ENCODE measurements around the gene TLX3. TPM values are rescaled to one million over a fixed set of nuclear protein-coding genes. Genes with fewer than 3 reads are reported as not detected.
"Not testable (repeated sequence)": the region's sequence is repeated elsewhere in the genome, so short reads cannot be mapped to it uniquely, and the experiment has no call there.

The TLX3 gene
- polyA plus RNA-seq, 4 donors: 0.10 TPM; not detected in 3

DNA sequence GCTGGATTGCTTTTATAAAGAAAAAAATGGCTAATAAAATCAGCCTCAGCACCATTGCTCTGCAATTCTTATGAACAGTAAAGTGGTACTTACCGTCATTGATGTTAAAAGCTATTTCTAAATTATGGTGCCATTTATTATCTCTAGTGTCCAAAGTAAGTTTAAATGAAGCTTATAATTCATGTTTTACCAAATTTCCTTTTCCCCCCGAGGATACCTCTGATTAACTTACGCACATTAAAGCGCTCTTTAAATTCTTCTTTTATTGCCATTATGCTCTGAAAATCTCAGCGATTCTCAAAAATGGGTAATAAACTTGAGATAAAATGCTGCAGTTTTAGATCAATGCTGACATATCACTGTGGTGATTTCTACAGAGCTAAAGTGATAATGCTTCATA, 13.5 kb downstream of the TLX3 start:
- DNase-seq (ENCODE audit: low read depth in 4 of 4, low spot score in 3 of 4): no peak

DNA sequence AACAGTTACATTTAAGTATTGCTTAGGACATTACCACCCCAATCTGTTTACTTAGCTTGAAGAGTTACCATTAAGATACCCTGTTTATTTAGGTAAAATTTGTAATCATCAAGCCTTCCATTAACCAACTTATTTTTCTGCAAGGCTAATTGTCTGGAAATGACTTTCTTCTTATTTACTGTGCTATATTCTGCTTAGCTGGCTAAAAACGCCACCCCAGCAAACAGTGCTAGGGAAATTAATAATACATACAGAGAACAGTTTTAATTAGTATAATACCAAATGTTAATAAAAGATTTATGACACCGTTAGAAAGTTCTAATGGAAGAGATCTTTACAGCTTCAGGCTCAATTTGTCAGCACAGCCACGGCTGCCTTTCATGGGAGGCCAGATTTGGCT, 14.0 kb downstream of the TLX3 start:
- DNase-seq (ENCODE audit: low read depth in 4 of 4, low spot score in 3 of 4): no peak

DNA sequence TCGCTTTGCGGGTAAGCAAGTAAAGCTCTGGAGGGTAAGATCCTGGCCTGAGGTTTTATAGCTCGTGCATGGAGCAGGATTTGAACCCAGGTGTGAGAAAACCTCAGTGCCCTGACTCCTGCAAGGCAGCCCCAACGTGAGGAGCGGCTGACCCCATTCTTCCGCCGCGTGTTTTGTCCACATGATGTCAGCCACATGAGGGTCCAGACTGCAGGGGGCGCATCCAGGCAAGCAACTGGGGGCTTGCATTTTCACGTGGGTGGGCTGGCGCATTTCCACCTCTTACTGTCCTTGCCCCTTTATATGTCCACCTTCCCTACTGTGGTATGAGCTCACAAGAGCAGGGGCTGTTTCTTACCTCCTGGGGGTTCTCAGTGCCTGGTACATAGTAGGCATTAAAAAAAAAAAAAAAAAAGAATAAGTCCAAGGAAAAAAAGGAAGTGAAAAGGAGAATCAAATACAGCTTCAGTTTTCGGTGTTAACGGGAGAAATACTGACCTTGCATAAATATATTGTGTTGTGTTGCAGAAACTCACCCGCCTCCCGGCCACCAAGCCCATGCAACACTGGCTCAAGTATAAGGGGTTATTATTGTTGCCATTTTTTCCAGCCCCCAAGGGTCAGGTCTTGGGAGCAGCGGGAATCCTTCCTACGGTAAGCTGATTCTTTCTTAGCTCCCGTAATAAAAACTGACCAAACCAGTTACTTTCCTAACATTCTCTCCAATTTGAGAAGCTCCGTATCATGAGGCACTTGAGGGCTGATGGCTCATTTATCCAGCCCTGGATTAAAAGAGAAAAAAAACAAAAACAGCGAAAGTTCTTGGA, 15.0 kb downstream of the TLX3 start:
- no peak for DNase-seq (ENCODE audit: low read depth in 4 of 4, low spot score in 3 of 4)

DNA sequence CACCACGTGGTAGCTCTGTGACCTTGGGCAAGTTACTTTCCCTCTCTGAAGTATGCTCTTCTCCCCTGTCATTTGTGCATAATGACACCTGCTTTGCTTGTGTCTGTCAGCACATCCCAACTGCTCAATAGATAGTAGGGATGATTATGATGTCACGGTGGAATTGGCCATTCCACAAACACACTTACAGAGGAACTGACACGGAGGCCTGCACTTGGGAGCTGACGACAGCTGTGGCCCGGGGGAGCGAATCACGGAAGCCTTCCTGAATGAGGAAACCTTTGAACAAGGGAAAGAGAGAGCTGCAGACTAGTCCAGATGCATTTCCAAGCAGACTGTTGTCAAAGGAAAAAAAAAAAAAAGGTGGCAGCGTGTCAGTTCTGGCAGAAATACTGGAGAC, 21.0 kb downstream of the TLX3 start:
- no peak for DNase-seq (ENCODE audit: low read depth in 4 of 4, low spot score in 3 of 4)

DNA sequence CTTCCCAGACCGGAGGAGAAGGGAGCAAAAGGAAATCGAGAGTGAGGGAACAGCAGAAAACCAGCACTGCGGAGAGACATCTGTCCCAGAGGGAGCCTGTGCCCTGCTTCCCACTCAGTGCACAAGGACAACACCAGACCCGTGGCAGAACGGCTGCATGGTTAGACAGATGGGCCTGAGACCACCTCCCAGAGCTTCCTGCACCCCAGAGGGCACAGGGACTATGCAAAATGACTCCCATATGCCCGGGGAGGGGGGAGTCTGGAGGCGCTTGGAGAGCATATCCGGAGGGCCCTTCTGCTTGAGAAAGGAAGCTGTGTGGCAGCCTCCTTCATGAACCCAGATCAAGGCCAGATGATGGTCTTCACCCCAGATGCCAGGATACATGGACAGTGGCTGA, 26.6 kb downstream of the TLX3 start:
- no peak for DNase-seq (ENCODE audit: low read depth in 4 of 4, low spot score in 3 of 4)

DNA sequence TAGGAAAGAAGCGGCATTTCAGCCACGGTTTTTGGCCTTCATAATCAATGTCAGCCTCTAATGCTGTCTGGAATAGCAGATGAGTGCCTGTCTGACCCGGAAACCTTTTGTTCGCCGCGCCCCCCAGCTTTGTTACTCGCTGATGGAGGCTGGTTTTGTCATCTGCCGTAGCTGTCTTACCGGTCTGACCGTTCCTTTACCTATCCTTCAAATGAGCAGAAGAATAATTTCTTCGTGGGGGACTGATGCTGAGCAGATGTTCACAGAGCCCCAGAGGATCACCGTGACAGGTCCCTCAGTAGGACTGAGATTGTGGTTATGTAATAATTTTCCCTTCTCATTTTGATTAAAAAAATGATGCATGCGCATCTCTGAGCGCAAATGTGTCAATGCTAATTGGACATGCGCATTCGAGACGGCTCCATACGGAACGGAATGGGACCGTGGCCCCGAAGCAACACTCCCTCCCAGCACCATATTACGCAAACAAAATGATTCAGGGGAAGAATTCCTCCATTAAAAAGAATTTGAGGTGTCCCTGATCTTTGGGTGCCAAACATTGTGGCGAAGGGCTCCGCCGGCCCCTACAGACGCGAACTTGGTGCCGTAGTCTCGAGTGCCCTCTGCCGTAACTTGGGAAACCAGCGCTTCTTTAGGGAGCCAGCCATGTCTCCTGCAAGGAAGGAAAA, 27.6 kb downstream of the TLX3 start:
- DNase-seq (ENCODE audit: low read depth in 4 of 4, low spot score in 3 of 4): peak in 1 of 4 donors; percentile 44

DNA sequence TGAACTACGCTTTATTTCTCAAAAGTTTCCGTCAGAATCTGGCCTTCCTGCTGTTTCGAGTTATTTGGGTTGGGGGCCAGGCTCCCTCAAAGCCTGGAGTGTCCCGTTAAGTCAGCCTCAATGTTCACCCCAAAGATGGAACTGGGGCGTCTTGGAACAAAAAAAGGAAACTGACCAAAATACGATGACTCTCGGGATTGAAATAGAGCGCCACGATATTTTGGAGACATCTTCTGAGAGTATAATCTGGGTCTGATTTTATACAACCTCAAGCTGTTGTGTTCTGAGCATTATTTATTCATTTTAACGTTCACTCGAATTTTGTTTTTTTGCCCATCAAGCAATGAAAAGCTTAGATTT, 28.1 kb downstream of the TLX3 start:
- no peak for DNase-seq (ENCODE audit: low read depth in 4 of 4, low spot score in 3 of 4)

DNA sequence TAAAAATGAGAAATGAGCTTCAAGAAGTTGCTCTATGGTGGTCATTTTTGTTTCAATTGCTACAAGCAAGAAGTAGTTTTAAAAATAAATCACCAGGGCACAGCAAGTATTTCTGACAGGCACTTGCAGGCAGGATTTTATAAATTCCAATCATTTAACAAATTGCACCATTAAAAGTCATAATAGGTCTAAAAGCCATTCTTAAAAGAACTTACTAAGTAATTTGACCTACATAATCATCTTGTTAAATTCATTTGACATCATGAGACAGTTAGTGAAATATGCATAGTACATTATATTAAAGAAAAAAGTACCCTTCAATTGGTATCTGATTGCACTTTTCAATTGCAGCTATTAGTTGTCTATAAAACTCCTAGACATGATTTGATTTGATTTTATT, 31.0 kb downstream of the TLX3 start:
- no peak for DNase-seq (ENCODE audit: low read depth in 4 of 4, low spot score in 3 of 4)

DNA sequence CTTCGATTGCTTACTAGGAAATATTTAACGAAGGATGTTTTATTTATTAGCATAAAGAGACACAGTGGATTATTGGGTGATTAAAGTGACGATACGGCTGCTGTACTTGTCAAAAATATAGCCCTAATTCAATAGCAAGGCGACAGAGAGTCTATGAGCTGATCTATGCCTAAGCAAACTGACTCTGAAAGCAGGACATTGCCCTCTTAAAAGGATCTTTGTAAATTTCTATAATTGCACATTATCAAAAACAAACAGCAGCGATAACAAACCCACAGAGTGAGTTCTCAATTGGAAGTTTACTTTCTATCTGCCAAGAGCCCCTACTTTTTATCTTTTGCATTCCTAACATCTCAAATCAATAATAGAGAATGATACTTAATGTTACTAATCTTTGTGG, 31.4 kb downstream of the TLX3 start:
- no peak for DNase-seq (ENCODE audit: low read depth in 4 of 4, low spot score in 3 of 4)

DNA sequence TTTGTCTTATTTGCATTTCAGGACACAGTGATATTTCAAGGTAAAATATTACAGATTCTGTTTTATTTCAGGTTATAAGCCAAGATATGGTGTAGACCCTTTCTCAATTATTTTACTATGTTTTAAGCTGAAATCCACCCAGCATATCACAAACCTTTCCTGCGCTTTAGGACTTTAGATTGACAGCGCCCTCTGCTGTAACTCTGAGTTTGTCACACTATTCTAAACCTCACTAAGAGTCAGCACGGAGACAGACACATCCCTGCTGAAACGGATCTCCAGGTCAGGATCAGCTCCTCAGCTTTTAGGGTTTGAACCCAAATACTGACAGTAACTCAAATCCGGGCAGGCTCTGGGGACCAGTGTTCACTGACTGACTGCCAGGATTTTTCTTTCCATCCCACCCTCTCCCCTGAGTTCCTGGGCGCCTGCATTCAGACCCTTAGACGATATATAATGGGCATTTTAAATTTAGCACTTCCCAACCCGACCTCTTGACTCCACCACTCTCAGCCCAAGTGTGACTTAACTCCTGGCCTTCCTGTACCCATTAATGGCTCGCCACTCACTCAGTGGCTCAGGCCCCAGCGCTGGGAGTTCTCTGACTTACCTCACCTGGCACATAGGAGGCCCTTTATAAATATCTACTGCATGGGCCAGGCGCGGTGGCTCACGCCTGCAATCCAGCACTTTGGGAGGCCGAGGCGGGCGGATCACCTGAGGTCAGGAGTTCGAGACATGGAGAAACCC, 33.5 kb downstream of the TLX3 start:
- DNase-seq (ENCODE audit: low read depth in 4 of 4, low spot score in 3 of 4): peak; percentile 15 to 48 (median 42)

DNA sequence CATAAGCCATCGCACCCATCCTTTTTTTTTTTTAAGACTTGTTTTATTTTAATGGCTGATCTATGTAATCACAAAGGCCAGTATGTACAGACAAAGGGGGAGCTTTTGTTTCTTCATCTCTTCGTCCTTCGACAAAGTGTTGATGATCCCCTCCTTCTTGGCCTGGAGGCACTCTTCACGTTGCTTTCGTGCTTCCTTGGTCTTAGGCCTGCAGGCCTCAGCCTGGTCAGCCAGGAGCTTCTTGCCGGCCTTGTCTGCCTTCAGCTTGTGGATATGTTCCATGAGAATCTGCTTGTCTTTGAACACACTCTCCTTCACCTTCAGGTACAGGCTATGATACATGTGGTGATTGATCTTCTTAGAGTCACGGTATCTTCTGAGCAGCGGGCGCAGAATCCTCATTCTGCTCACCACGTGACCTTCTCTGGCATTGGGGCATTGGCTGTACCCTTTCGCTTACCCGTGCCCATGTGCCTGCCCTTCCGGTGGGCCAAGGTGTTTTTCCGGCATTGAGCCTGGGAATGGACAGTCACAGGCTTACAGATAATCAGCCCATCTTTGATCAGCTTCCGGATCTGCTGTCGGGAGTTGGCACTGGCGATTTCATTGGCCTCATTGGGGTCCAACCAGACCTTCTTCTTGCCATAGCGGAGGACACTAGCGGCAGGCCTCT, 36.0 kb downstream of the TLX3 start:
- no peak for DNase-seq (ENCODE audit: low read depth in 4 of 4, low spot score in 3 of 4)

DNA sequence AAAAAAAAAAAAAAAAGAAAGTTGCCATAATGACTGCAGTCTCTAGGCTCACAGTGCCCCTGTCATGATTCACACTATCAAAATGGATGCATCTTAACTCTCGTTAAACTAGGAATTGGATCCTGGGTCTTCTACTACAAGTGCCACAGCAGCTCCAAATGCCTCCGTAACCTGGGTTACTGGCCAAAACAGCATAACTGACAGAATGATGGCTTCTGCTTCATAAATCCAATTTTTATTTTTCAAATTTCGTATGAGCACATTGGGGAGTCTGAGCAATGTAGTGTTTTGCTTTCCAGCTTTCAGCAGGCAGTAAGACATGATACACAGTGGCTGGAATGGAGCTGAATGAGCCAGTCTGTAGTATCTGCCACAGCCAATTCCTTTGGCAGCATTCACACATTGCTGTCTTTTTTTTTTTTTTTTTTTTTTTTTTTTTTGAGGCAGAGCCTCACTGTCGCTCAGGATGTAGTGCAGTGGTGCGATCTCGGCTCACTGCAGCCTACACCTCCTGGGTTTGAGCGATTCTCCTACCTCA, 42.6 kb downstream of the TLX3 start:
- no peak for DNase-seq (ENCODE audit: low read depth in 4 of 4, low spot score in 3 of 4)

DNA sequence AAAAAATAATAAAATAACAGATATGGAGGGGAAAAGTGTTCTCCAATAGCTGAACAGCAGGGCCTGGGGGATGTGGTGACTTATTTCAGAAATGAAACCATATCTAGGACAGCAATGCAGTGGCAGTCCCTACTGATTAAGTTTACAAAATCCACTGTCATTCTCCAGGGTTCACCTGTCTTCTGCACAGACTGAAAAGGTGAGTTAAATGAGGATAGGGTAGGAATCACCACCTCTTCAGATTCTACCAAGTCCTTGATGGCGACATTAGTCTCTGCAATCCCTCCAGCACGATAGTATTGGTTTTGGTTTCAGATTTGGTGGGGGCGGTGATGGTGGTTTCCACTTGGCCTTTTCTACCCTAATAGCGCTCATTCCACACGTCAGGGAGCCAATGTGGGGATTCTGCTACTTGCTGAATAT, 46.3 kb downstream of the TLX3 start:
- DNase-seq (ENCODE audit: low read depth in 4 of 4, low spot score in 3 of 4): no peak

DNA sequence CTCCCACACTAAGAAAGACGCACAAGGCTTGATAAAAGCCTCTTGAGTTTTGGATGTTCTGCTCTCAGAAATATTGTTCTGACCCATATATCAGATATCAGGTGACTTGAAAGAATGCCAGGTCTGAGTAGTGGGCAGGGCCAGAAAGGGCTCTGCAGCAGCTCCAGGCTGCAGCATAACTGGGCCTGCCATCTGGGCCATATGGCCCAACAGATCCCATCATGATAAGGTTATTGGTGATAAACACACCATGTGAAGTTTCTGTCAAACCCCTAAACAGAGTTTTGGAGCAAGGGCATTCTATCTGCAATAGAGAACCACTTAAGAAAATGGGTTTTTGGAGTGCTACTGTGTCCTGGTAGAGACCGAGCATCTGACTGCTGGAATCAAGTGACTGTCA, 48.8 kb downstream of the TLX3 start:
- no peak for DNase-seq (ENCODE audit: low read depth in 4 of 4, low spot score in 3 of 4)

DNA sequence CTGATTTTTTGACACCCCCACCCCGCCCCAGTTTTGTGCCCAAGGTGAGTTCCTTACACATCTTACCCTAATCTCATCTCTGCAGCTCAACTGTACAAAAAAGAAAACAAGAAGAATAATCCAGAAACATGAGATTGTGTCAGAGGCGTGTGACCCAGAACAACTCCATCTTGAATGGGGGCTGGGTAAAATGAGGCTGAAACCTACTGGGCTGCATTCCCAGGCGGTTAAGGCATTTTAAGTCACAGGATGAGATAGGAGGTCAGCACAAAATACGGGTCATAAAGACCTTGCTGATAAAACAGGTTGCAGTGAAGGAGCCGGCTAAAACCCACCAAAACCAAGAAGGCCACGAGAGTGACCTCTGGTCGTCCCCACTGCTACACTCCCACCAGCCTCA, 52.1 kb downstream of the TLX3 start:
- DNase-seq (ENCODE audit: low read depth in 4 of 4, low spot score in 3 of 4): not testable (repeated sequence)

Other genes with a start within 250 kb of the TLX3 start
- 1,000 to 10,000 TPM; 1,705 to 1,942 (median 1,818) TPM for gene NPM1, start 78.6 kb downstream of the TLX3 start, polyA plus RNA-seq (ENCODE audit: insufficient read length in 4 of 4)
- gene FGF18, start 110.4 kb downstream of the TLX3 start, polyA plus RNA-seq (ENCODE audit: insufficient read length in 4 of 4): 1 to 10 TPM in 1 of 4 donors, under 1 TPM in 3; 0.37 to 1.0 (median 0.41) TPM

Measured in right renal pelvis (tissue), 4 donors.